ENCODE results near the gene ROPN1L. TPM values are rescaled to one million over a fixed set of nuclear protein-coding genes. Genes with fewer than 3 reads are reported as not detected.

ROPN1L gene
- polyA plus RNA-seq, 1 donor from 2014 or later: 0.52 TPM

- Histone ChIP-seq H2AFZ (ENCODE audit: low read depth, low read length) (no peak overlapping the region), H3K9ac (ENCODE audit: low read length) (no peak overlapping the region)
Measured at GRCh38 chr5:10467281-10468198, 25.9 kb downstream of the ROPN1L start.

GRCh38 chr5:10468256-10468655 lies 26.6 kb downstream of the ROPN1L start:
- H3K4me2 ChIP-seq (ENCODE audit: low read length): no peak overlapping the region
- H3K9me3 ChIP-seq (ENCODE audit: low read length): no peaks in the 10 kb centered on the region
- no peak overlapping the region for H3K27ac ChIP-seq (ENCODE audit: low read length)
- no peak overlapping the region for H2AFZ ChIP-seq (ENCODE audit: low read depth, low read length)
- H3F3A ChIP-seq (ENCODE audit: insufficient read depth, low read length, poor library complexity, severe bottlenecking): no peaks in the 10 kb centered on the region
- H3K9me2 ChIP-seq (ENCODE audit: insufficient read depth, low read length): no peaks in the 10 kb centered on the region
- no peaks in the 10 kb centered on the region for H4K20me1 ChIP-seq (ENCODE audit: insufficient read depth)
- H3K4me3 ChIP-seq (ENCODE audit: low read length): no peak overlapping the region
- H3K27me3 ChIP-seq (ENCODE audit: insufficient read depth, low read depth, low read length): no peaks in the 10 kb centered on the region
- H3K79me2 ChIP-seq (replicated peaks; ENCODE audit: insufficient read depth, low read length): no peaks in the 10 kb centered on the region
- H3K9ac ChIP-seq (ENCODE audit: low read length): no peak overlapping the region
- no peaks in the 10 kb centered on the region for H3K36me3 ChIP-seq (ENCODE audit: insufficient read depth, low read length)
- no peak for TF ChIP-seq REST (IDR thresholded peaks at IDR 0.05; ENCODE audit: borderline replicate concordance)
- TF ChIP-seq TAF1 (IDR thresholded peaks at IDR 0.05; ENCODE audit: low read depth): no peak
- TF ChIP-seq CTCF (IDR thresholded peaks at IDR 0.05; ENCODE audit: poor library complexity, severe bottlenecking): no peak
- TF ChIP-seq POLR2AphosphoS5 (IDR thresholded peaks at IDR 0.05): no peak
- no peak for TF ChIP-seq SMC3 (conservative IDR thresholded peaks at IDR 0.05; ENCODE audit: poor library complexity)
- TF ChIP-seq EZH2 (IDR thresholded peaks at IDR 0.05; ENCODE audit: borderline replicate concordance, insufficient read depth, low read length, poor library complexity, severe bottlenecking): no peak

More at GRCh38 chr5:10467281-10468198, 25.9 kb downstream of the ROPN1L start:
- H3K4me2 ChIP-seq (ENCODE audit: low read length): no peak overlapping the region
- H3K9me2 ChIP-seq (ENCODE audit: insufficient read depth, low read length): no peaks in the 10 kb centered on the region
- no peaks in the 10 kb centered on the region for H3K9me3 ChIP-seq (ENCODE audit: low read length)
- H4K20me1 ChIP-seq (ENCODE audit: insufficient read depth): no peaks in the 10 kb centered on the region
- no peaks in the 10 kb centered on the region for H3F3A ChIP-seq (ENCODE audit: insufficient read depth, low read length, poor library complexity, severe bottlenecking)
- H3K79me2 ChIP-seq (replicated peaks; ENCODE audit: insufficient read depth, low read length): no peaks in the 10 kb centered on the region
- no peak for TF ChIP-seq POLR2AphosphoS5 (IDR thresholded peaks at IDR 0.05)
- no peak for TF ChIP-seq CTCF (IDR thresholded peaks at IDR 0.05; ENCODE audit: poor library complexity, severe bottlenecking)
- no peak for TF ChIP-seq TAF1 (IDR thresholded peaks at IDR 0.05; ENCODE audit: low read depth)
- TF ChIP-seq MXI1 (conservative IDR thresholded peaks at IDR 0.05; ENCODE audit: poor library complexity, severe bottlenecking): no peak
- TF ChIP-seq REST (IDR thresholded peaks at IDR 0.05; ENCODE audit: borderline replicate concordance): no peak
- no peak overlapping the region for H3K27ac ChIP-seq (ENCODE audit: low read length)
- no peaks in the 10 kb centered on the region for H3K27me3 ChIP-seq (ENCODE audit: insufficient read depth, low read depth, low read length)
- no peaks in the 10 kb centered on the region for H3K36me3 ChIP-seq (ENCODE audit: insufficient read depth, low read length)
- no peak overlapping the region for H3K4me3 ChIP-seq (ENCODE audit: low read length)
